Loucy (cell line): ENCODE measurements around the gene ATAD3B.
A peak's percentile ranks its signal among the peaks of the same experiment; 100 is the strongest.
"Not testable (repeated sequence)": the region's sequence is repeated elsewhere in the genome, so short reads cannot be mapped to it uniquely, and the experiment has no call there.

Experiments used
- H2AFZ ChIP-seq: fragments of 200-600 bp; sonication (generic); 2 replicates; pipeline ENCODE4 v1.6.0; 2016; ENCODE audit warnings: antibody characterized with exemption, mild to moderate bottlenecking, low read length, moderate library complexity
- H3F3A ChIP-seq: fragments of 200-600 bp; 2 replicates; pipeline ENCODE4 v1.6.0; 2016; ENCODE audit warnings: antibody characterized with exemption, low read depth, mild to moderate bottlenecking
- H3K27me3 ChIP-seq: fragments of 200-600 bp; sonication (generic); 2 replicates; pipeline ENCODE4 v1.6.1; 2014; ENCODE audit warnings: low read length, mild to moderate bottlenecking; ENCODE audit not compliant: insufficient read depth, poor library complexity, severe bottlenecking
- H3K36me3 ChIP-seq: fragments of 200-600 bp; sonication (generic); 2 replicates; pipeline ENCODE4 v1.6.1; 2016; ENCODE audit warnings: low read length; ENCODE audit not compliant: insufficient read depth
- H3K4me1 ChIP-seq: fragments of 200-600 bp; sonication (generic); 2 replicates; pipeline ENCODE4 v1.5.1; 2014; ENCODE audit warnings: low read length, mild to moderate bottlenecking; ENCODE audit not compliant: insufficient read depth, poor library complexity, severe bottlenecking
- H3K4me2 ChIP-seq: fragments of 200-600 bp; sonication (generic); 2 replicates; pipeline ENCODE4 v1.6.0; 2014; ENCODE audit warnings: antibody characterized with exemption, low read length, low read depth, mild to moderate bottlenecking; ENCODE audit not compliant: poor library complexity, severe bottlenecking
- H3K4me3 ChIP-seq: fragments of 200-600 bp; sonication (generic); 2 replicates; pipeline ENCODE4 v1.5.1; 2014; ENCODE audit warnings: low read length, mild to moderate bottlenecking, mixed read lengths; ENCODE audit not compliant: poor library complexity, severe bottlenecking
- H3K79me2 ChIP-seq: fragments of 200-600 bp; sonication (generic); 2 replicates; pipeline ENCODE4 v1.6.1; 2014; ENCODE audit warnings: low read length; ENCODE audit not compliant: insufficient read depth
- H3K9ac ChIP-seq: fragments of 200-600 bp; sonication (generic); 2 replicates; pipeline ENCODE4 v1.6.0; 2014; ENCODE audit warnings: mild to moderate bottlenecking, low read depth, low read length, moderate library complexity; ENCODE audit not compliant: poor library complexity, severe bottlenecking
- H3K9me2 ChIP-seq: fragments of 200-600 bp; sonication (generic); replicated peaks from 2 replicates; pipeline ENCODE4 v1.6.1; 2016; ENCODE audit warnings: low read depth, low read length, mixed read lengths
- H3K9me3 ChIP-seq: fragments of 200-600 bp; sonication (generic); 2 replicates; pipeline ENCODE4 v1.6.1; 2014; ENCODE audit warnings: mild to moderate bottlenecking, antibody characterized with exemption, low read length, low read depth; ENCODE audit not compliant: insufficient read depth
- H4K20me1 ChIP-seq: fragments of 200-600 bp; sonication (generic); 2 replicates; pipeline ENCODE4 v1.6.0; 2014; ENCODE audit warnings: antibody characterized with exemption, low read length, mild to moderate bottlenecking; ENCODE audit not compliant: insufficient read depth, poor library complexity, severe bottlenecking
- CTCF ChIP-seq: fragments of 200-600 bp; sonication (generic); conservative IDR thresholded peaks from 2 replicates; pipeline ENCODE4 v1.5.1; 2014; ENCODE audit warnings: mild to moderate bottlenecking, antibody characterized with exemption, low read length
- EZH2phosphoT487 ChIP-seq: fragments of 200-600 bp; IDR thresholded peaks from 2 replicates; pipeline ENCODE4 v1.6.1; 2018; ENCODE audit warnings: antibody characterized with exemption, mild to moderate bottlenecking, moderate library complexity, borderline replicate concordance

The ATAD3B gene

GRCh38 chr1:1440262-1441001 lies 31.1 kb upstream of the ATAD3B start:
- no peak for TF ChIP-seq EZH2phosphoT487
- TF ChIP-seq CTCF: no peak
- Histone ChIP-seq H3K27me3 (no peaks in the 10 kb centered on the region), H3K9me2 (no peaks in the 10 kb centered on the region), H3K36me3 (no peaks in the 10 kb centered on the region), H2AFZ (no peak overlapping the region), H3K9me3 (no peaks in the 10 kb centered on the region), H3K4me1 (peaks cover 25% of the 10 kb centered on the region), H3K4me3 (no peak overlapping the region), H3K79me2 (no peaks in the 10 kb centered on the region), H4K20me1 (no peaks in the 10 kb centered on the region), H3F3A (no peaks in the 10 kb centered on the region), H3K9ac (no peak overlapping the region), H3K4me2 (no peak overlapping the region)

DNA sequence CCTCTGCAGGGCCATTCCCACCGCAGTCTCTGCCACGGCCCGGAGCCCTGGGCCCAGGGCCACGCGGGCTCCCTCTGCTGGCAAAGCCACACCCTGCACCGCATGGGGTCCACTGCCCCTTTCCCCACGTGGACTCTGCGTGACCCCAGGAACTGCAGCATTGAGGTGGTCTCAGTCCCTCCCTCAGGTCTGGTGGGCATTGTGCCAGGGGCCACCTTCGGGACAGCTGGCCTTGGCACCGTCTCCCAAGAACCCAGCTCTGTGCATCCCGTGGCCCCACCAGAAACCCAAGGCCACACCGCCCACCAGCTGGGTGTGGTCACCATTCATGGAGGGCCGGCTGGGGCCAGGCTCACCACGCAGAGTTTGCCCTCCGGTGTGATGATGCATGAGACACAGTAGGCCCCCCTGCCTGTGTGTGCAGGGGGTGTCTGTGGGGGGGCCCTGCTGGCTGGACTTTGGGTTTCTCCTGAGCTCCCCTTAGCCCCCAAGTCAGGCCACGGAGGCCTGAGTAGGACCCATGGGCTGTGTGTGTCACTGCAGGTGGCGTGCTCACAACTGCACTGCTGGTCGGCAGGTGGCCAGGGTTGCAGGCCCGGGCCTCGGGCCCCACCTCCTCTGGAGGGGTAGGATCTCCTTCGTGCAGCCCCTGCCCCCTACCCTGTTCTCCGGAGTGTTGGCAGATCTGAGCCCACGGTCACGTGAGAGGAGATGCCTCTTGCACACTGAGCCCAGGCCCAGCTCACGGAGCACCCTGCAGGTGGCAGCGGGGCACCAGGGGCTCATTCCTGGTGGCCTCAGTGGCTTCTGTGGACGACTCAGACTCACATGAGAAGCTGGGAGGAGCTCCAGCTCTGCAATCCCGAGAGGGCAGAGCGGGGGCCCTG lies 30.3 kb upstream of the ATAD3B start:
- Histone ChIP-seq H2AFZ (no peak overlapping the region), H3K4me2 (no peak overlapping the region), H3F3A (no peaks in the 10 kb centered on the region), H3K79me2 (no peaks in the 10 kb centered on the region), H3K4me1 (peaks cover 25% of the 10 kb centered on the region), H3K9me2 (no peaks in the 10 kb centered on the region), H4K20me1 (no peaks in the 10 kb centered on the region), H3K4me3 (no peak overlapping the region), H3K9me3 (no peaks in the 10 kb centered on the region), H3K9ac (no peak overlapping the region), H3K27me3 (no peaks in the 10 kb centered on the region), H3K36me3 (no peaks in the 10 kb centered on the region)
- TF ChIP-seq CTCF (peak; percentile 83), EZH2phosphoT487 (no peak)

DNA sequence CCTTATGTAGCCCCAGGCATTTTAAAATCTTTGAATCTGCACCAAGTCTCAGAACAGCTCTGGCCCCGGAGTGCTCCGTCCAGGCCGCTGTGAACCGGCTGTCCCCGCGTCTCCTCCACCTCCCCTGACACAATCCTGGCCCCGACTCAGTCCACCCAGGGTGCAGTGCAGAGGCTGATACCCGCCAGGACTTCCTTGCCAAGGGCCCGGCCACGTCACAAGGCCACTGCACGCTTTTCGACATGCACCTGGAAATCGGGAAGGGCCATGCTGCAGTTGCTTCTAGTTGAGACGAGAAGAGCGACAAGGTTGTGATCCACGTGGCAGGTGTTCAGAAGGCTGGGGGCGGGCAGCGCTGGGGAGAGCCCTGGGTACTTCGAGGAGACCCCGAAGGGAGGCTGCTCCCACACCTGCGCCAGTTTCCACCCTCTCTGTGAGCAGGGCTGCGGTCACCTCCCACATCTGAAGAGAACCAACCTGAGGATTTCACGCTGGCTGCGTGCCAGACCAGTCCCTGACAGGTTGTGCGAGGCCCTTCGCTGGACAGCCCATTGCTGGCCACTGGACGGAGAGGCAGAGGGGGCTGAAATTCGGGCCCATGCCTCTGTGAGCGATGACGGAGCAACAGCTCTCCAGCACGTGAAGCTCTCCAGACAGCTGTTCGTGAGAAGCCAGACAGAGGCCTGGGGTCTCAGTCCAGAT lies 29.3 kb upstream of the ATAD3B start:
- Histone ChIP-seq H3K36me3 (no peaks in the 10 kb centered on the region), H3K9me2 (no peaks in the 10 kb centered on the region), H3K4me1 (peaks cover 21% of the 10 kb centered on the region), H3K9ac (no peak overlapping the region), H3K9me3 (no peaks in the 10 kb centered on the region), H3K4me3 (no peak overlapping the region), H2AFZ (no peak overlapping the region), H3K27me3 (no peaks in the 10 kb centered on the region), H4K20me1 (no peaks in the 10 kb centered on the region), H3K4me2 (no peak overlapping the region), H3K79me2 (no peaks in the 10 kb centered on the region), H3F3A (no peaks in the 10 kb centered on the region)
- no peak for TF ChIP-seq CTCF
- no peak for TF ChIP-seq EZH2phosphoT487

DNA sequence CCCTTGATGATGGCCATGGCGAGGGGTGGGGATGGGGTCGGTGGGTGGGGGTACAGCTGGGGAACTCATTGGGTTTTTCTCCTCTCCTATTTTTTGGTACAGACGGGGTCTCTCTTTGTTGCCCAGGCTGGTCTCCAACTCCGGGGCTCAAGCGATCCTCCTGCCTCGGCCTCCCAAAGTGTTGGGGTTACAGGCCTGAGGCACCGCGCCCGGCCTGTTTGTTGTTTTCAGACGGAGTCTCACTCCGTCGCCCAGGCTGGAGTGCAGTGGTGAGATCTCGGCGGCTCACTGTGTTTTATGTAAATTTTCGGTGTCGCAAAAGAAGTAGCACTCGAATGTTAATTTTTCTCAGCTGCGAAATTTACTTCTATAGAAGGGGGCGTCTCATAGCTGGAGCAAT lies 24.9 kb upstream of the ATAD3B start:
- H2AFZ ChIP-seq, H3K4me2 ChIP-seq, H3K79me2 ChIP-seq, H3F3A ChIP-seq, H4K20me1 ChIP-seq, H3K36me3 ChIP-seq, H3K9ac ChIP-seq, H3K9me2 ChIP-seq, H3K4me1 ChIP-seq, H3K9me3 ChIP-seq, H3K4me3 ChIP-seq, H3K27me3 ChIP-seq: not testable (repeated sequence)
